Suppressor macrophage (primary cell): ENCODE measurements around the gene PPP1R16B.
"Not testable (repeated sequence)": the region's sequence is repeated elsewhere in the genome, so short reads cannot be mapped to it uniquely, and the experiment has no call there.

Experiments used
- DNase-seq, 4 experiments: peaks; one replicate each; pipeline ENCODE4 v3.0.0-alpha.2; 2020 to 2022

PPP1R16B gene

DNA sequence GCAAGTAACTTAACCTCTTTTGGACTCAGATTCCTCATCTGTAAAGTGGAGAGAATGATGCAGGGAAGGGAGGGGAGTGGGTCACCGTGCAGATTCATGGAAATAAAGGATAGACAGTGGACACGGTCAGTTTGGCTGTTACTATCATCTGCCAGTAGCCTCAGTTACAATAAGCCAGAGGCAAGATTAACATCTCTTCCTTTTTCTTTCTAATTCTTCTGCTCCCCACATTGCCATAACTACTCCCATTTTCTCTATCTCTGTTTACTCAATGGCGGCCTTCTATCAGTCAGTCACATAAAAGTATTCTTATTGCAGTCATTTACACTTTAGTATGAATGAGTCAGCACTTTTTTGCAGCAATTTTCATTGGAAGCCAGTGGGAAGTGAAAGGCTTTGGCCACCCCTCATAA, 49.2 kb downstream of the PPP1R16B start:
- DNase-seq, result no peak

DNA sequence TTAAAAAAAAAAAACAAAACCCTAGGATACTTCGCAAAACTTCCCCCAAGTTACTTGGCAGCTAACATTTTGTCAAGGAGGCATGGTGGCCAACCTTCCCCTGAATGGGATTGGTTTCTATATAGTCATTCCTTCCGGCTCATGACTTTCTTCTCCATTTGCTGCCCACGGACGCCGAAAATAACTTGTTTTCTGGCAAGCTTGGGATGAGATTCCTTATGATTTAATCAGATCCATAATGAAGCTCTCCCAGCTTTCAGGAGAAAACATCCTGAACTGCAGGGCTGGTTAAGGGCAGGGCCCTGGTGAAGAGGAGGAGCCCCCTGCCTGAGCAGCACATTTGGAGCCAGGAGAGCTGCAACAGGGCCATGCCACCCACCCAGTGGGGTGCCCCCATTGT, 49.9 kb downstream of the PPP1R16B start:
- DNase-seq, result no peak

DNA sequence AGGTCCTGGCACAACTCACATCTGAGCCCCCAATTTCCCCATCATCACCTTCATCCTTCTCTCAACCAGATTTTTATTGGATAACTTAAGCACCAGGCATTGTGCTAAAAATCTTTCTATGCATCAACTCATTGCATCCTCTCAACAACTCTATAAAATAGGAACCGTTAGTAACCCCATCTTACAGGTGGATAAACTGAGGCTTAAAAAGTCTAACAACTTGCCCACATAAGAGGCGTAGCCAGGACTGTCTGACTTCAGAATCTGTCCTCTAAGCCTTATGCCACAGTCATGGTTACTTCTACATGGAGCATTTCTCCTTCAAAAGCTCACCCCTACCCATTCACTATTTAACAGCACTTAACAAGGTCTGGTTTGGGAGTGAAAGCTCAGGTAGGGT, 51.1 kb downstream of the PPP1R16B start:
- DNase-seq, result no peak

DNA sequence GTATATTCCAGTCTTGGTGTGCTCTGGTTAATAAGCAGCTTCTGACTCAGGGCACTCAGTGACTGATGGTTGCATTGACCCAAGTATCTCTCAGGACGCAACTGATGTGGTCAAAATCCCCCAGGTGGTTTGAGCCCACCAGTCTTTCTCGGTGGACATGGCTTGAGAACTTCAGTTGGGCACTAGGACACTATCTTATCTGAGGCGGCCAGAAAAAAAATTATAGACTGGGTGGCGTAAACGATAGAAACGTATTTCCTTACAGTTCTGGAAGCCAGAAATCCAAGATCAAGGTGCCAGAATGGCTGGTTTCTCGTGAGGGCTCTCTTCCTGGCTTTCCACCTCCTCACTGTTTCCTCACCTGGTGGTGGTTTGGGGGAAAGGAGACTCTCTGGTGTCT, 52.2 kb downstream of the PPP1R16B start:
- no peak for DNase-seq

DNA sequence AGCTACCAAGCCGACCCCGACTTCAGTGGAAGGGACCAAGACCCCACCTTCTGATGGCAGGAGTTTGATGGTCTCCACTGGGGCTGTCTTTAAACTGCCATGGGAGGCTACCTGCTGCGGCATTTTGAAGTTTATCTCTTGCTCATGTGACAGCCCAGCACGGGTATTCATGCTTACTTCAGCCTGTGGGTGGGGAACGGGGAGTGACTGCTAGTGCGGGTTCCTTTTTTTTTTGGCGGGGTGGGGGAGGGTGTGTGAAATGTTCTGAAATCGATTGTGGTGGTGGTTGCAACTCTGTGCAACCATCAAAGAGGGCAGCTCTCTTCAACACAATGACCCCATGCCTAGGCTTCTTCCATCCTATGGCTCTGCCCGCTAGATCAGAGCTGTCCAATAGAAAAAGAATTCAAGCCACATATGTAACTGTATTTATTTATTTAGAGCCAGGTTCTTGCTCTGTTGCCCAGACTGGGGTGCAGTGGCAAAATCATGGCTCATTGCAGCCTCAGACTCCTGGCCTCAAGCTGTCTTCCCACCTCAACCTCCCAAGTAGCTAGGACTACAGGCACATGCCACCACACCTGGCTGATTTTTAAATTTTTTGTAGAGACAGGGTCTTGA, 53.7 kb downstream of the PPP1R16B start:
- peak; percentile 57 to 78 (median 70) for DNase-seq

DNA sequence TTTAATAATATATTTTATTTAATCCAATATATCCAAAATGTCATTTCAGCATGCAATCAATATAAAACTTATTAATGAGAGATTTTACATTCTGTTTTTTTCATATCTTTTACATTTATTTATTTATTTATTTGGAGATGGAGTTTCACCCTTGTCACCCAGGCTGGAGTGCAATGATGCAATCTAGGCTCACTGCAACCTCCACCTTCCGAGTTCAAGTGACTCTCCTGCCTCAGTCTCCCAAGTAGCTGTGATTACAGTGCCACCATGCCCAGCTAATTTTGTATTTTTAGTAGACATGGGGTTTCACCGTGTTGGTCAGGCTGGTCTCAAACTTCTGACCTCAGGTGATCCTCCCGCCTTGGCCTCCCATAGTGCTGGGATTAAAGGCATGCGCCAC, 54.4 kb downstream of the PPP1R16B start:
- not testable (repeated sequence) for DNase-seq

DNA sequence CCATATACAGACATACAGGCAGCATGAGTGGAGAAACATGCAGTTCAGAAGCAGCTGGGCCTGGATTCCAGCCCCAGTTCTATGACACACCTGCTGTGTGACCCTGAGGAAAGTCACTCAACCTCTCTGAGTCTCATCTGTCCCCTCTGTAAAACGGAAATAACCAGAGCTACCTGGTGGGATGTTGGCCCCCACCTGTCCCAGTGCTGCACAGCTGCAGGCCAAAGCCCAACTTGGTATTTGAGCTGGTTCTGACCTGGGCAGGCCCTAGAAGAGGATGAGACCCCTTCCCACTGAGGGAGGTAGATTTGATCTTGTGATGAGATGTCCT, 55.5 kb downstream of the PPP1R16B start:
- no peak for DNase-seq

DNA sequence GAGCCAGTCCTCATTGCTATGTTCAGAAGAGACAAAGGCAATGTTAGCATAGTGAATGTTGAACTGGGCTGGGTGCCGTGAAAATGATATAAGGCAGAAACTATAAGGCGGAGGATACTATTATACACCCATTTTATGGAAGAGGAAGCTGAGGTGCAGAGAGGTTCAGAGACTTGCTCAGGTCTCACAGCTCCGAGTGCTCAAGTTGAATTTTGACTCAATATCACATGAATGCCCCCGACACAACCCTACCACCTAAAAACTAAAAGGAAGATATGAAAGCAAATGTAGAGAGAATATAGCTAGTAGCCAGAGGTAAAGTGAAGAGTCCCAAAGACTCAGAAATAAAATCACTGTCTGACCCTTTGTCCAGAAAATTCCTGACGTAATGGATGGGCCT, 56.7 kb downstream of the PPP1R16B start:
- no peak for DNase-seq

DNA sequence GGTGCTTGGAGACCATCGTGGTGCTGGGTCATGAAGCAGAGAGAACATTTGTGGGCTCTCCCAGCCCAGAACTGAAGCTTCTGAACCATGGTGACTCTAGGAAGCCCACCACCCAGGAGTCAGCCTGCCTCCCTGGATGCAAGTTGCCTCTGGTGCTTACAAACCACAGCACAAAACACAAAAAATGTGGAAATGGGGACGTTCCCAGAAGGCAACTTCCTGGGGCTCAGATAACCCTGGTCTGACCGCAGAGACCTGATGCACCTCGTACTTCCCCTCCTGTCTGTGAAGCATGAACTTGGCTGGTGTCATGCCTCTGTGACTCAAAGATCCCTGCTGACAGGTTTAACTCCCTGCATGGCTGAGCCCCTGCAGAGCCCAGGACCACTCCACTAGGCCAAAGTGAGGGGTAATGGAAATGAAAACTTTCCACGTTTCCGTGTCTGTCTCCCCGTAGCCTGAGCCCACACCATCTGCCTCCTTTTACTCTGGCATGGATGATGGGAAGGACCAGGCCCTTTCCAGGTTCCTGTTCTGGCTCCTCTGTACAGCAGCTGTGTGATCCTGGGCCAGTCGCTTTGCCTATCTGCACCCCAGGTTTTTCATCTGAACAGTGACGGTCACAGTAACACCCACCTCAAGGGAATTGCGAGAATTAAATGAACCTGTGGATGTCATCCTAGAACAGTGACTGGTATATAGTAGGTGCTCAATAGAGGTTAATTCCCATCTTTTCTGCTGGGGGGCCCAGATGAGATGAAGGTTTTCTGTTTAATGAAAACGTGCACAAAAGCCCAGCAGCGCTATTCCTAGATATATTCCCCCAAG, 57.7 kb downstream of the PPP1R16B start:
- DNase-seq, result peak; percentile 41 to 68 (median 56)

DNA sequence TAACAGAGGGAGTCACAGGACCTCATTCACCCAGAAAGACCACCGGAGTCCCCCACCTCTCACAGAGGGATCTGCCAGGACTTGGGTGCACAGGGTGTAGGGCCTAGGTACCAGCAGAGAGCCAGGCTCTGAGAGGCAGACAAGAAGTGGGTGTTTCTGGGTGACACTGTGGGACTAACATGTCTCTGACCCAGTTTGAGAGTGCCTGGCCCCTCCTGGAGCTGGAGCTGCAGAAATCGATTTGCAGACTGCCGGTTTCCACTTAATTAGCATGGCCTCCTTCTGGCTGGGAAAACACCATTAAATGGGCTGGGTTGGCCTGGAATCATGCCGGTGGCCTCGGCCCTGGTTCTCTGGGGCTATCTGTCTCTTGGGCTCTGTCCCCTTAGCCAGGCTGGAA, 59.2 kb downstream of the PPP1R16B start:
- DNase-seq, result no peak

DNA sequence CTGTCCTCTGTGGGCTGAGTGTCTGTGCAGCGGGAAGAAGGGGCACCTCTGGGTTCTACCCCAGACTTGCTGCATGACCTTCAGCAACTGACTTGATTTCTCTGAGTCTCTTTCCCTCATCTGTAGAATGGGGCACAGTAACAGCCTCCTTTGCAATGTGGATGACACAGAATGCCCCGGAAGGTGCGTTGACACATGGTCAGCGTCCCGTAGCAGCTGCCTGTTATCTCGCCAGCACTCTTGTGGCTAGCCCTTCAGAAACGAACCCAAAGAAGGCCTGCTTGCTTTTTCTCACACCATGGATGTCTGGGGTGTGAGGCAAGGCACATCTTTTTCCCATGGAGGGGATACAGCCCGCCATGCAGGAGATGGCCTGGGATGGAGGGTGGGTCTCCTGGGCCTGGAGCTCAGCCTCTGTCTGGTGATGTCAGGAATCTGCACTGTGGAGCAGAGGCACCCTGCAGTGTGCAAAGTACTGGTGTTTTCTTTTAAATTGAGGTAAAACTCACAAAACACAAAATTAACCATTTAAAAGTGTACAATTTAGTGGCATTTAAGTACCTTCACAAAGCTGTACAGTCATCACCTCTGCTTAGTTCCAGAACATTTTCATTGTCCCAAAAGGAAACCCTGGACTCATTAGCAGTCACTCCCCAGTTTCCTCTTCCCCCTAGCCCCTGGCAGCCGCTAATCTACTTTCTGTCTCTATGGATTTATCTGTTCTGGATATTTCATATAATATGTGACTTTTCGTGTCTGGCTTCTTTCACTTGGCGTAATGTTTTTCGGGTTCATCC, 61.0 kb downstream of the PPP1R16B start:
- no peak for DNase-seq

DNA sequence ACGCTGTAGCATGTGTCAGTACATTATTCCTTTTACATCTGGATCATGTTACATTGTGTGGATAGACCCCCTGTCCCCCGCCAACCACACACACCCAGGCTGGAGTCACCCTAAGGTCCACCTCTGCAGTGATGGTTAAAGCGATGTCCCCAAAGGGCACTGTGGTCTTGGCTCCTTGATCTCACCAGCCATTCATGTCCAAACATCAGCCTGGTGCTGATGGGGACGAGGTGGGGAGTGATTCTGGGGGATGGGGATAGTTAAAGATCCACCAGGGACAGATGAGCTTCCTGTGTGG, 61.5 kb downstream of the PPP1R16B start:
- DNase-seq, result no peak

DNA sequence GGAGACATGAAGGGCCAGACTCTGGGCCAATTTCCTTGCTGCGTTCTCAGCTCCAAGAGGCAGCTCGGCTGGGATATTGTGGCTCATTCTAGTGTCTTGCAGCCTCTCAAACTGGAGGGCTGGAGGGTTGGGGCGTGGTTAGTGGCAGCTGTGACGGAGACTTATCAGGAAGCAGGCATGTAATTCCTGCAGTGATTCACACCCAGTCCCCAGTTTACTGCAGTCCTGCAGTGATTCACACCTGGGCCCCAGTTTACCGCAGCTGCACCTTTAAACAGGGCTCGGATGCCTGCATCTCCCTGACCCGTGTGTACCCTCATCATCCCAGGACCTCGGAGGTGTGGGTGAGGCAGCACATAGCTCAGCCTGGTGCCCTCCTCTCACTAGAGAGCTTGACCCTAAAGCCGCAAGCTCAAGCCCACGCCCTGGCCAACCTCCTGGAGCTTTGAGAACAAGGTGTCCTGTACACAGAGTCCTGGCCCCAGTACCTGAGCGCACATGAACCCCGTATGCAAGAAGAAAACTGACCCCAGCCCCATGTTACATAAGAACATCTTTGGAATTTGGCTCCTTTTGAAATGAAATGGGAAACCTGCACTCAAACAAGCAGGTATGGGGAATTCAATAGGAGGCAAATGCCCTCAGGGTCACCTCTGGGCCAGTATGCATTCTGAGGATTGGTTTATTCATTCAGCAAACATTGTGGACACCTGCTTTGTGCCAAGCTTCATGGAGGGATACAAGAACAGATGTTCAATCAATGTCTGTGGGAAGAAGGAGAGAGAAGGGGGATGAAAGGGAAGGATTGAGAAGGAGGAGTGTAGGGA, 65.4 kb downstream of the PPP1R16B start:
- DNase-seq, result no peak

DNA sequence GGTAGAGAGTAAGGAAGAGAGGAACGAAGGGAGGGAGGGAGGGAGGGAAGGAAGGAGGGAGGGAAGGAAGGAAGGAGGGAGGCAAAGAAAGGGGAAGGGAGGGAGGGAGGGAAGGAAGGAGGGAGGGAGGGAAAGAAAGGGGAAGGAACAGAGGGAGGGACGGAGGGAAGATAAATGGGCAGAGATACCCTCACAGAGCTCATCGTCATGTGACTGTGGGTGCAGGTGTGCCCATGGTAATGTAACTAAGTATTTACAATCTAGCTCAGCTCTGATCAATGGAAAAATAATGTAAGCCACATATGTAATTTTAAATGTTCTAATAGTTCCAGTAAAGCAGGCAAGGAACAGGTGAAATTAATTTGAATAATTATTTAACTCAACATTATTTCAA, 66.1 kb downstream of the PPP1R16B start:
- no peak for DNase-seq

DNA sequence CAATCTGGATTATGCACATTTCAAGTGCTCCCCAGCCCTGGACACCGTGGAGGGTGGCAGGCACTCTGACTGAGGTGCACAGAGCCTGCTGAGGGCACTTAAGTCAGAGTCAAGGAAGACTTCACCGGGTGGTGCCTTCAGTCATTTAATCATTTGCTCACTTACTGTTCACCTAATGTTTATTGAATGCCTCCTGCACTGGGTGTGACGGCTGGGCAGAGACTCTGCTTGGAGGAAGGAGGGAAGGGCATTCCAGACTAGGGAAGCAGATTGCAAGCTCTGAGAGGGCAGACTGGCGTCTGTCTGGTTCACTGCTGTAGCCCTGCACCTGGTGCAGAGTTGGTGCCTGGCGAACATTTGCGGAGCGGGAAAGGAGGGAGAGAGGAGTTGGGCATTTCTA, 66.5 kb downstream of the PPP1R16B start:
- no peak for DNase-seq

DNA sequence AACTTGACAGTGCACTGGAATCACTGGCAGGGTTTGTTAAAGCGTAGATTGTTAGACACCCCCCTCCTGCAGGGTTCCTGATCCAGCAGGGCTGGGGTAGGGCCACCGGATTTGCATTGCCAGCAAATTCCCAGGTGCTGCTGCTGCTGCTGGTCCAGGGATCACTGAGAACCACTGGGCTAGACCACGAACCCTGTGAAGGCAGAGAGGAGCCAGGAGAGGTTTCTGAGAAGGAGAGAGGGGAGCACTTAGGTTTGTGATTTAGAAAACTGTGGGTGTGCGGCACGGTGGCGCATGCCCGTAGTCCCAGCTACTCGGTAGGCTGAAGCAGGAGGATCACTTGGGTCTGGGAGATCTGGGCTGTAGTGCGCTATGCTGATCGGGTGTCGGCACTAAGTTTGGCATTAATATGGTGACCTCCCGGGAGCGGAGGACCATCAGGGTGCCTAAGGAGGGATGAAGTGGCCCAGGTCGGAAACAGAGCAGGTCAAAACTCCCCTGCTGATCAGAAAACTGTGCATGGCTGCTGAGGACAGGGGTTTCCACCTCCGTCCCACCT, 67.1 kb downstream of the PPP1R16B start:
- DNase-seq, result no peak

DNA sequence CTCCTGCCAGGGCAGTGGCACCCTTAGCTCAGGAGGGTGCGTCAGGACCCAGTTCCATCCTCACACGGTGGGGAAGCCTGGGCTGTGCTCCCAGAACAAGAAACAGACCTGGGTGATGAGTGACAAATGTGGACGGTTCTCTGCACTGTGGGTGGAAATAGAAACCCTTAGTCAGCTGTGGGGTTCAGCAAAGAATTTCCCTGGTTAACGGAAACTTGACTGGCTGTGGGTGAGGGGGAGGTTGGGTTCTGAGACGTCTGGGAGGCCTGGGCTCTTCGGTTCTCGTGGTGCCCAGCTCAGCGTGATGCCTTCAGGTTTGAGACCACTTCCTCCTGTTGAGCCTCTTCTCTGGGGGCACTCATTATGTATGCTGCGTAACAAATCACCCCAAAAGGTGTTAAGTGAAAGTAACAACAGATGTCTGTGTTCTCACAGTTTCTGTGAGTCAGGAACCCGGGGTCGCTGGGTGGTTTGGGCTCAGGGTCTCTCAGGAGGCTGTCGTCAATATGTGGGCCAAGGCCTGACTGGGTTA, 67.6 kb downstream of the PPP1R16B start:
- DNase-seq, result no peak

DNA sequence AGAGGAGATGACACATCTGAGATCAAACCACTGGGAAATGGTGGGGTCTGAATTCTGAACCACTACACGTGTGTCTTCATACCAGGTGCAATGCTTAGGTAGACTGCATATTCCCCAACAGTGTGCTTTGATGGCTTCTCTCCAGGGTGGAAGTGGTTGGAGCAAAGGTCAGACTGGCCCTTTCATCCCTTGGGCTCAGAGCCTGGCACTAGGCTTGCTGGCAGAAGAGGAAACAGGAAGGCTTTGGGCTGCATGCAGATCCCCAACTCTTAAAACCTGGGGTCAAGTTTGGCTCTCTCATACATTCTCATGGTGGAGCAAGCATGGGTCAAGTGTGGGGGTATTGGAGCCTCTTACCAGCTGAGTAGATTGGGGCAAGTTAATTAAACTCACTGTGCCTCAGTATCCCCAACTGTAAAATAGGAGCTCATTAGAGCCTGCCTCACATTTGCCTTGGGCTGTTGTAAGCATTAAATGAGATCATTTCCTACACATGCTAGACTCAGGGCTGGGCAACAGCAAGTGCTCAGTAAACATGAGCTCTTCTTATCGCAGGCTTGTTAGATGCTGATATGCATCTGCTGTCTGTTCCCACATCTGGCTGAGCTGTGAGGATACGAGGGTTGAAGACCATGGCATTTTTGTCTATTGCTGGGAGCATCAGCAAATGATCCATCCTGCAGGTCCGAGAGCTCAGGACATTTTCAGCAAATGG, 69.1 kb downstream of the PPP1R16B start:
- DNase-seq, result no peak

DNA sequence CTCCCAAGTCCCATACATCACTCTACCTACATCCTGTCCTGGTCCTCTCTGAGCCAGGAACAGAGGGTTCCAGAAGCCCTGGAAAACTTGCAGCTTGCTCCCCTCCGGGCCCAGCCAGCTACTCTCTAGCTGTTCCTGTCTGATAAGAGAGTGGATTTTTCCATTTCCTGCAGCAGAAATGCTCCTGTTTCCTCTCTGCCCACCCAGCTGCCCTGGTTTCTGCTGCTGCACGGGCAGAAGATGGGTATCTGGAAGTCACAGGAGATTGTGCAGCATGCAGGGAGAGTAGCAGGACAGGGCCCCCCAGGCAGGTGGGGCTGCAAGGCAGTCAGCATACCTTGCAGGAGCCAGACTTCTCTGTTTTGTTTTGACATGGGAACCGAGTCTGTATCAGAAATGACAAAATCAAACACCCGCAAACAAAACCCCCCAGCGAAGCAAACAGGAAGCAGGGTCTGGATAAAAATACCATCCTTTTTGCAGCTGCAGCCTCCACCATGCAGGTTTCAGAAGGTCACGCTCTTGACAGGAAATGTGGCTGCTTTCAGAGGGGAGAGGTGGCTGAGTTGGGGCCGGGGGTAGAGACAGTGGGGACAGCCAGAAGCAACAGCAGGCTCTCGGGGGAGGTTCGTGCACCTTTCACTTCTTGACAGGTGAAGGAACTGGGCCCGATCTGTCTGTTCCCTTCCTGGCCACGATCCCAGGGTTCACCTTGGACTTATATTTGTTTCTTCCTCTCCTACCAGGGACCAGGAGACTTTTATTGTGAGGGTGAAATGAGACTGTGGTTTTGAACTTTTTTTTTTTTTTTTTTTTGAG, 69.9 kb downstream of the PPP1R16B start:
- no peak for DNase-seq

DNA sequence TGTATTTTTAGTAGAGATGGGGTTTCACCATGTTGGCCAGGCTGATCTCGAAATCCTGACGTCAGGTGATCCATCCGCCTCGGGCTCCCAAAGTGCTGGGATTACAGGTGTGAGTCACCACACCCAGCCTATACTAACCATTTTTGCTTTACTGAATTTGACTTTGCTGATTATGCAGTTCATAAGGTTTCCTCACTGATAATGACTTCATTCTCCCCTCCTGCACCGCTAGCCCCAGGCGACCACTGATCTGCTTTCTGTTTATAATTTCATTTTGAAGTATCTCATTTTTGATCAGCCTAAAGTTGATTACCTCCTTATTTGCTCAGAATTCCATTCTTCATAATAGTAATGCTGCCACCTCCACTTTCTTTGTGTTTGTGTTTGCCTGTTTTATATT, 72.0 kb downstream of the PPP1R16B start:
- DNase-seq, result no peak

DNA sequence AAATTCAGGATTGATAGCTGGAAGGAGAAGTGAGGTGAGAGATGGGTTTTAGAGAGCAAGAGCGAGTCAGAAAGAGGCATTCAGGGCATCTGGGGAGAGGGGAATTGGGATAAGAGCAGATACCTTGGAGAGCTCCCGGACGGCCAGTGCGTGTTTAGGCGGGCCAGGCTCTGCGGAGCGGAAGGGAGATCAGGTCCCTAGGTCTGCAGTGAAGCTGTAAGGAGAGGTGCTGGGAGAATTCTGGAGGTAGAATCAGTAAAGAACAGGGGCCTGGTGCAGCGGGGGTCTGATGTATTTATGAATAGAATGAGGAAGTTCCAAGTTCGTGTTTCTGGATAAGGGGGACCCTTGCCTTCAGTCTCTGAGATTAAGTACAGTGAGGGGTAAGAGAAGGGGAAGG, 73.4 kb downstream of the PPP1R16B start:
- no peak for DNase-seq
